ENCODE data around the gene TMEM59L. TPM values are rescaled to one million over a fixed set of nuclear protein-coding genes. Genes with fewer than 3 reads are reported as not detected.

Gene TMEM59L
- total RNA-seq, 1 donor from 2014 or later = 0.11 TPM

DNA sequence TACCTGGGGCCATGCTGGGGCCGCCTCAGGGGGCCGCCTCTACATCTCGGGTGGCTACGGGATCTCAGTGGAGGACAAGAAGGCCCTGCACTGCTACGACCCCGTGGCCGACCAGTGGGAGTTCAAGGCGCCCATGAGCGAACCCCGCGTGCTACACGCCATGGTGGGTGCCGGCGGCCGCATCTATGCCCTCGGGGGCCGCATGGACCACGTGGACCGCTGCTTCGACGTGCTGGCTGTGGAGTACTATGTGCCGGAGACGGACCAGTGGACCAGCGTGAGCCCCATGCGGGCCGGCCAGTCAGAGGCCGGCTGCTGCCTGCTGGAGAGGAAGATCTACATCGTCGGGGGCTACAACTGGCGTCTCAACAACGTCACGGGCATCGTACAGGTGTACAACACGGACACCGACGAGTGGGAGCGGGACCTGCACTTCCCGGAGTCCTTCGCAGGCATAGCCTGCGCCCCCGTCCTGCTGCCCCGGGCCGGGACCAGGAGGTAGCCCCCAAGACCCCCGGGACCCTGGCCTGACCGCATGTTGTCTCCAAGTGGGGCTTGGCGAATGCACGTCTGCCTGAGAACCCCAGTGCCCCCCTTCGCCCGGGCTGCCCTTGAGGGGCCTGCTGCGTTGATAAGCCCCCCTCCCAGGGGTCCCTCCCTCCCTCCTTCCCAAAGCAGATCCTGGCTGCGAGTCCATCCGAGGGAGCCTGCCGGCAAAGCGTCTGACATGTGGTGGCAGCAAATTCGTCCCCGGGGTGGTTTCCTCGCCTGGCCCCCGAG lies 56.3 kb downstream of the TMEM59L start:
- Histone ChIP-seq H3K9ac (no peak overlapping the region), H3K4me3 (no peak overlapping the region), H3K27ac (no peak overlapping the region), H4K20me1 (ENCODE audit: low read depth) (no peaks in the 10 kb centered on the region), H3K9me3 (ENCODE audit: low read depth) (no peaks in the 10 kb centered on the region), H3K4me1 (no peaks in the 10 kb centered on the region), H3K27me3 (no peaks in the 10 kb centered on the region), H3K36me3 (no peaks in the 10 kb centered on the region), H3K79me2 (ENCODE audit: low read depth) (no peaks in the 10 kb centered on the region), H3F3A (ENCODE audit: low read depth) (peaks cover 7% of the 10 kb centered on the region), H2AFZ (replicated peaks) (no peak overlapping the region), H3K4me2 (no peak overlapping the region)
- Mint-ChIP-seq H3K36me3 (peaks cover 5% of the 10 kb centered on the region), H3K27ac (no peak overlapping the region), H3K4me1 (peaks cover 8% of the 10 kb centered on the region), H3K27me3 (ENCODE audit: insufficient read depth, low read depth) (peaks cover 2% of the 10 kb centered on the region), H3K9me3 (no peaks in the 10 kb centered on the region), H3K4me3 (no peak overlapping the region)
- TF ChIP-seq EZH2phosphoT487 (IDR thresholded peaks at IDR 0.05) = no peak
- TF ChIP-seq, protein P1, sequence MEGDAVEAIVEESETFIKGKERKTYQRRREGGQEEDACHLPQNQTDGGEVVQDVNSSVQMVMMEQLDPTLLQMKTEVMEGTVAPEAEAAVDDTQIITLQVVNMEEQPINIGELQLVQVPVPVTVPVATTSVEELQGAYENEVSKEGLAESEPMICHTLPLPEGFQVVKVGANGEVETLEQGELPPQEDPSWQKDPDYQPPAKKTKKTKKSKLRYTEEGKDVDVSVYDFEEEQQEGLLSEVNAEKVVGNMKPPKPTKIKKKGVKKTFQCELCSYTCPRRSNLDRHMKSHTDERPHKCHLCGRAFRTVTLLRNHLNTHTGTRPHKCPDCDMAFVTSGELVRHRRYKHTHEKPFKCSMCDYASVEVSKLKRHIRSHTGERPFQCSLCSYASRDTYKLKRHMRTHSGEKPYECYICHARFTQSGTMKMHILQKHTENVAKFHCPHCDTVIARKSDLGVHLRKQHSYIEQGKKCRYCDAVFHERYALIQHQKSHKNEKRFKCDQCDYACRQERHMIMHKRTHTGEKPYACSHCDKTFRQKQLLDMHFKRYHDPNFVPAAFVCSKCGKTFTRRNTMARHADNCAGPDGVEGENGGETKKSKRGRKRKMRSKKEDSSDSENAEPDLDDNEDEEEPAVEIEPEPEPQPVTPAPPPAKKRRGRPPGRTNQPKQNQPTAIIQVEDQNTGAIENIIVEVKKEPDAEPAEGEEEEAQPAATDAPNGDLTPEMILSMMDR (IDR thresholded peaks at IDR 0.05) = no peak
- no peak for TF ChIP-seq EZH2 (IDR thresholded peaks at IDR 0.05)
- no peak for DNase-seq (ENCODE audit: low spot score)

DNA sequence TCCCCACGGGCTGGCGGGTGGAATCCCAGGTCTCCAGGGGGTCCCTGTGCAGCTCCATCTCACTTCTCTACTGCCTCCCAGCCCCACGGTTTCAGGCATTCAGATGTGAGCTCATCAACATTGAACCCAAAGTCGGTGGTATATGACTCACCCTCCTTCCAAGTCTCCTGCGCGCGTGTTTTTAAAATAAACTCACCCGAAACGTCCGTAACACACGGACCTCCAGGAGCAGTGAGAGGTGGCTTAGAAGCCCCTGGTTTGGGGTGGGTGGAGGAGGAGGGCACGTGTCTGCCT lies 56.8 kb downstream of the TMEM59L start:
- Mint-ChIP-seq H3K36me3 (peaks cover 5% of the 10 kb centered on the region), H3K9me3 (no peaks in the 10 kb centered on the region), H3K27me3 (ENCODE audit: insufficient read depth, low read depth) (peaks cover 2% of the 10 kb centered on the region), H3K4me3 (no peak overlapping the region), H3K4me1 (peaks cover 8% of the 10 kb centered on the region), H3K27ac (no peak overlapping the region)
- DNase-seq (ENCODE audit: low spot score) = no peak
- TF ChIP-seq EZH2 (IDR thresholded peaks at IDR 0.05) (no peak), EZH2phosphoT487 (IDR thresholded peaks at IDR 0.05) (no peak)
- TF ChIP-seq, protein P1 (IDR thresholded peaks at IDR 0.05) = no peak
- Histone ChIP-seq H3K27ac (no peak overlapping the region), H3K4me1 (no peaks in the 10 kb centered on the region), H2AFZ (replicated peaks) (no peak overlapping the region), H3K4me3 (no peak overlapping the region), H3K79me2 (ENCODE audit: low read depth) (no peaks in the 10 kb centered on the region), H4K20me1 (ENCODE audit: low read depth) (no peaks in the 10 kb centered on the region), H3K4me2 (no peak overlapping the region), H3K36me3 (no peaks in the 10 kb centered on the region), H3K9ac (no peak overlapping the region), H3K27me3 (no peaks in the 10 kb centered on the region), H3K9me3 (ENCODE audit: low read depth) (no peaks in the 10 kb centered on the region), H3F3A (ENCODE audit: low read depth) (peaks cover 7% of the 10 kb centered on the region)

DNA sequence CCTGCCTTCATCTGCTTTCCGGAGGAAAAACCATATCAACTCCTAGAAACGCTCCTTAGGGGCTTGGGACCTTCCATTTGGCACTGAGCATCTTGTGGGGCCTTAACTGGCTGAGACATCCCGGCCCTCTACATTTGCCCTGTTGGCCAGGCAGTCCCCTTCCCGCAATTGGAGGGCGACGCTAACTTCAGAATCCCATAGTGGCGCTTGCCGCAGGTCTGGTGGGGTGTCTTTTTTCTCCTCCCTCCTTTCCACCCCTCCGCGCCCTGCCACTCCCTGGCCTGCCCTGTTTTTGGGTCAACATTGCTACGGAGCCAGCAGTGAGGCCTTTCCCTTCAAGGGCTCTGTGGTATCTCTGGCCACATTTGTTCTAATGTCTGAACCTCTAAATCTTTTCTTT lies 57.2 kb downstream of the TMEM59L start:
- Histone ChIP-seq H3K79me2 (ENCODE audit: low read depth) (no peaks in the 10 kb centered on the region), H3K36me3 (no peaks in the 10 kb centered on the region), H3K4me2 (no peak overlapping the region), H3K27me3 (no peaks in the 10 kb centered on the region), H3F3A (ENCODE audit: low read depth) (peaks cover 7% of the 10 kb centered on the region), H3K27ac (no peak overlapping the region), H3K4me3 (no peak overlapping the region), H3K9me3 (ENCODE audit: low read depth) (no peaks in the 10 kb centered on the region), H3K4me1 (no peaks in the 10 kb centered on the region), H2AFZ (replicated peaks) (no peak overlapping the region), H4K20me1 (ENCODE audit: low read depth) (no peaks in the 10 kb centered on the region), H3K9ac (no peak overlapping the region)
- H3K9me3 Mint-ChIP-seq = no peaks in the 10 kb centered on the region
- peaks cover 2% of the 10 kb centered on the region for H3K27me3 Mint-ChIP-seq (ENCODE audit: insufficient read depth, low read depth)
- no peak overlapping the region for H3K27ac Mint-ChIP-seq
- peaks cover 8% of the 10 kb centered on the region for H3K4me1 Mint-ChIP-seq
- no peak overlapping the region for H3K4me3 Mint-ChIP-seq
- TF ChIP-seq EZH2 (IDR thresholded peaks at IDR 0.05) = no peak
- TF ChIP-seq, protein P1 (IDR thresholded peaks at IDR 0.05) = no peak
- TF ChIP-seq EZH2phosphoT487 (IDR thresholded peaks at IDR 0.05) = no peak
- DNase-seq (ENCODE audit: low spot score) = no peak
- peaks cover 5% of the 10 kb centered on the region for H3K36me3 Mint-ChIP-seq

Measured in neural progenitor cell (in vitro differentiated cells).